Caco-2 (cell line): ENCODE measurements around the gene FOXL3. TPM values are rescaled to one million over a fixed set of nuclear protein-coding genes. Genes with fewer than 3 reads are reported as not detected.

Experiments used
- BruUV-seq: library from RNA; stranded (reverse); fragments of 400-500 nt; replicated peaks from 2 replicates; lab custom pipeline; 2021; lab: Mats Ljungman, UMichigan
- CTCF ChIA-PET: fragments of 300-600 bp; sonication (Branson Sonifier 250); formaldehyde crosslinking; loops from one replicate; lab custom pipeline; 2022; ENCODE audit warnings: antibody characterized with exemption; lab: Charles Lee
- POLR2A ChIA-PET: fragments of 300-600 bp; sonication (Branson Sonifier 250); formaldehyde crosslinking; loops from one replicate; lab custom pipeline; 2022; ENCODE audit warnings: antibody characterized with exemption; lab: Charles Lee
- DNase-seq, 2 experiments: peaks; one replicate each; pipeline versions ENCODE4 v3.0.0 to v3.0.0-alpha.2; 2020 to 2022
- H3K27me3 ChIP-seq: replicated peaks from 2 replicates; pipeline ENCODE4 v1.6.0; 2011; ENCODE audit warnings: low read length; ENCODE audit not compliant: control insufficient read depth, insufficient read depth
- H3K36me3 ChIP-seq: 2 replicates; pipeline ENCODE4 v1.5.1; 2011; ENCODE audit warnings: low read length; ENCODE audit not compliant: control insufficient read depth, insufficient read depth
- H3K4me1 ChIP-seq: fragments of 250-450 bp; sonication (Bioruptor Pico); 2 replicates; pipeline ENCODE4 v1.5.1; 2020; ENCODE audit warnings: mild to moderate bottlenecking
- H3K4me3 ChIP-seq: 2 replicates; pipeline ENCODE4 v1.5.1; 2011; ENCODE audit warnings: low read depth, mild to moderate bottlenecking, control low read depth, low read length
- H3K9me3 ChIP-seq: fragments of 250-450 bp; sonication (Bioruptor Pico); 2 replicates; pipeline ENCODE4 v1.5.1; 2020; ENCODE audit warnings: mild to moderate bottlenecking, moderate library complexity
- H3K27ac Mint-ChIP-seq: one replicate; pipeline ENCODE4 v1.8.0; 2022; ENCODE audit warnings: mixed read lengths; ENCODE audit not compliant: unreplicated experiment
- H3K27me3 Mint-ChIP-seq: one replicate; pipeline ENCODE4 v1.8.0; 2022; ENCODE audit warnings: mixed read lengths; ENCODE audit not compliant: insufficient read depth, unreplicated experiment
- H3K36me3 Mint-ChIP-seq: one replicate; pipeline ENCODE4 v1.8.0; 2022; ENCODE audit warnings: mild to moderate bottlenecking, mixed read lengths; ENCODE audit not compliant: insufficient read depth, unreplicated experiment
- H3K4me1 Mint-ChIP-seq: one replicate; pipeline ENCODE4 v1.8.0; 2022; ENCODE audit warnings: low read depth, mixed read lengths; ENCODE audit not compliant: unreplicated experiment
- H3K4me3 Mint-ChIP-seq: one replicate; pipeline ENCODE4 v1.8.0; 2022; ENCODE audit warnings: mild to moderate bottlenecking, moderate library complexity, mixed read lengths; ENCODE audit not compliant: unreplicated experiment
- H3K9me3 Mint-ChIP-seq: one replicate; pipeline ENCODE4 v1.8.0; 2022; ENCODE audit warnings: mixed read lengths; ENCODE audit not compliant: unreplicated experiment
- CTCF ChIP-seq, 2 experiments: fragments of 200-600 bp in 1 of 2; IDR thresholded peaks; 1 replicate in 1 of 2; 2 replicates in 1 of 2; pipeline versions ENCODE4 v1.5.1 to v1.8.0; 2011 to 2022; ENCODE audit warnings: antibody characterized with exemption in 1 of 2, control low read depth in 1 of 2, inconsistent platforms in 1 of 2, low read depth in 1 of 2, low read length in 1 of 2, mild to moderate bottlenecking in 1 of 2, moderate library complexity in 1 of 2; ENCODE audit not compliant: insufficient read depth in 1 of 2, severe bottlenecking in 1 of 2, unreplicated experiment in 1 of 2
- intact Hi-C: fragments of 100-400 bp; cut with micrococcal nuclease; formaldehyde crosslinking; loops from one replicate; pipeline ENCODE4 v1.10.0; 2022; ENCODE audit not compliant: unreplicated experiment
- total RNA-seq: library from RNA; stranded (reverse); gene quantifications from 2 replicates; pipeline ENCODE4 v1.2.3, GENCODE V29; 2022

FOXL3 gene
- total RNA-seq, 1 experiment from 2014 or later = not detected

GRCh38 chr7:256981-257646, 32.9 kb upstream of the FOXL3 start:
- ChIA-PET POLR2A (no interaction called here), CTCF (no interaction called here)
- Mint-ChIP-seq H3K9me3 (peaks cover 2% of the 10 kb centered on the region), H3K4me1 (peaks cover 1% of the 10 kb centered on the region), H3K27me3 (no peaks in the 10 kb centered on the region), H3K4me3 (no peak overlapping the region), H3K27ac (no peak overlapping the region), H3K36me3 (peaks cover 40% of the 10 kb centered on the region)
- peaks cover 6% of the 10 kb centered on the region for H3K36me3 ChIP-seq
- no peaks in the 10 kb centered on the region for H3K27me3 ChIP-seq
- peaks cover 8% of the 10 kb centered on the region for H3K9me3 ChIP-seq
- H3K4me1 ChIP-seq = no peaks in the 10 kb centered on the region
- intact Hi-C loops = no loop called here
- no peak overlapping the region for H3K4me3 ChIP-seq
- no peak for DNase-seq
- no TSS peak for BruUV-seq
- TF ChIP-seq CTCF (IDR thresholded peaks at IDR 0.05; ENCODE audit: insufficient read depth in 1 of 2, low read depth in 1 of 2, low read length in 1 of 2, severe bottlenecking in 1 of 2, unreplicated experiment in 1 of 2) = no peak

GRCh38 chr7:257647-257992, 32.4 kb upstream of the FOXL3 start:
- Mint-ChIP-seq H3K4me1 (peaks cover 6% of the 10 kb centered on the region), H3K27me3 (no peaks in the 10 kb centered on the region), H3K27ac (no peak overlapping the region), H3K4me3 (no peak overlapping the region), H3K36me3 (peaks cover 44% of the 10 kb centered on the region), H3K9me3 (peaks cover 7% of the 10 kb centered on the region)
- intact Hi-C loops = no loop called here
- Histone ChIP-seq H3K4me1 (no peaks in the 10 kb centered on the region), H3K9me3 (peaks cover 13% of the 10 kb centered on the region), H3K4me3 (no peak overlapping the region), H3K27me3 (no peaks in the 10 kb centered on the region), H3K36me3 (peaks cover 6% of the 10 kb centered on the region)
- POLR2A ChIA-PET = no interaction called here
- no peak for TF ChIP-seq CTCF (IDR thresholded peaks at IDR 0.05; ENCODE audit: insufficient read depth in 1 of 2, low read depth in 1 of 2, low read length in 1 of 2, severe bottlenecking in 1 of 2, unreplicated experiment in 1 of 2)
- no peak for DNase-seq
- CTCF ChIA-PET = no interaction called here
- BruUV-seq = no TSS peak

- no peak for TF ChIP-seq CTCF (IDR thresholded peaks at IDR 0.05; ENCODE audit: insufficient read depth in 1 of 2, low read depth in 1 of 2, low read length in 1 of 2, severe bottlenecking in 1 of 2, unreplicated experiment in 1 of 2)
- H3K4me1 Mint-ChIP-seq = peaks cover 6% of the 10 kb centered on the region
- ChIA-PET POLR2A (no interaction called here), CTCF (no interaction called here)
- H3K9me3 Mint-ChIP-seq = peaks cover 11% of the 10 kb centered on the region
- no peak overlapping the region for H3K4me3 ChIP-seq
- no TSS peak for BruUV-seq
- DNase-seq = no peak
- H3K27me3 Mint-ChIP-seq = no peaks in the 10 kb centered on the region
- H3K36me3 ChIP-seq = peaks cover 6% of the 10 kb centered on the region
- peaks cover 14% of the 10 kb centered on the region for H3K9me3 ChIP-seq
- H3K4me3 Mint-ChIP-seq = no peak overlapping the region
- no peaks in the 10 kb centered on the region for H3K4me1 ChIP-seq
- H3K27ac Mint-ChIP-seq = no peak overlapping the region
- intact Hi-C loops = no loop called here
- peaks cover 42% of the 10 kb centered on the region for H3K36me3 Mint-ChIP-seq
- no peaks in the 10 kb centered on the region for H3K27me3 ChIP-seq
Observed at GRCh38 chr7:258476-259190, 31.3 kb upstream of the FOXL3 start.
